OCI-LY7 (cell line): ENCODE measurements around the gene MORF4L1. TPM values are rescaled to one million over a fixed set of nuclear protein-coding genes. Genes with fewer than 3 reads are reported as not detected.

Source experiments
- BruUV-seq: library from RNA; stranded (reverse); fragments of 400-500 nt; replicated peaks from 2 replicates; lab custom pipeline; 2021; lab: Mats Ljungman, UMichigan
- CTCF ChIA-PET: fragments of 300-600 bp; sonication (Branson Sonifier 250); formaldehyde crosslinking; loops from one replicate; lab custom pipeline; 2022; ENCODE audit warnings: antibody characterized with exemption; ENCODE audit not compliant: unreplicated experiment; lab: Charles Lee
- POLR2A ChIA-PET: fragments of 300-600 bp; sonication (Branson Sonifier 250); formaldehyde crosslinking; loops from one replicate; lab custom pipeline; 2022; ENCODE audit warnings: antibody characterized with exemption; lab: Charles Lee
- DNase-seq: peaks from one replicate; pipeline ENCODE4 v3.0.0-alpha.2; 2015; ENCODE audit warnings: low spot score
- H2AFZ ChIP-seq: fragments of 200-600 bp; sonication (generic), shearing (Covaris generic); 2 replicates; pipeline ENCODE4 v1.6.1; 2014; ENCODE audit warnings: mild to moderate bottlenecking, antibody characterized with exemption, low read length, moderate library complexity
- H3K27ac ChIP-seq: fragments of 200-600 bp; sonication (generic); 2 replicates; pipeline ENCODE4 v1.5.1; 2014; ENCODE audit warnings: mixed run types, low read depth, mild to moderate bottlenecking, moderate library complexity, low read length, inconsistent platforms; ENCODE audit not compliant: poor library complexity, severe bottlenecking
- H3K36me3 ChIP-seq: fragments of 200-600 bp; sonication (generic); 2 replicates; pipeline ENCODE4 v1.6.1; 2014; ENCODE audit warnings: mild to moderate bottlenecking, antibody characterized with exemption, low read length, moderate library complexity, mixed read lengths; ENCODE audit not compliant: insufficient read depth
- H3K4me1 ChIP-seq: fragments of 200-600 bp; sonication (generic); 2 replicates; pipeline ENCODE4 v1.5.1; 2014; ENCODE audit warnings: mild to moderate bottlenecking, low read length; ENCODE audit not compliant: insufficient read depth, poor library complexity, severe bottlenecking
- H3K4me2 ChIP-seq: fragments of 200-600 bp; sonication (generic); 2 replicates; pipeline ENCODE4 v1.6.1; 2014; ENCODE audit warnings: mild to moderate bottlenecking, low read length
- H3K4me3 ChIP-seq: fragments of 200-600 bp; sonication (generic); 2 replicates; pipeline ENCODE4 v1.5.1; 2014; ENCODE audit warnings: mild to moderate bottlenecking, low read depth, low read length; ENCODE audit not compliant: poor library complexity, severe bottlenecking
- H3K79me2 ChIP-seq: fragments of 200-600 bp; sonication (generic); 2 replicates; pipeline ENCODE4 v1.6.1; 2016; ENCODE audit warnings: low read depth, mild to moderate bottlenecking, low read length, moderate library complexity, mixed read lengths; ENCODE audit not compliant: insufficient read depth
- H3K9me2 ChIP-seq: fragments of 200-600 bp; sonication (generic); 2 replicates; pipeline ENCODE4 v1.6.1; 2016; ENCODE audit warnings: mild to moderate bottlenecking, low read length, mixed read lengths; ENCODE audit not compliant: insufficient read depth
- H3K9me3 ChIP-seq: fragments of 200-600 bp; sonication (generic); 2 replicates; pipeline ENCODE4 v1.6.1; 2014; ENCODE audit warnings: mild to moderate bottlenecking, mixed run types, low read length, mixed read lengths
- H4K20me1 ChIP-seq: fragments of 200-600 bp; sonication (generic); 2 replicates; pipeline ENCODE4 v1.6.1; 2014; ENCODE audit warnings: mild to moderate bottlenecking, antibody characterized with exemption, low read length, moderate library complexity, mixed read lengths; ENCODE audit not compliant: insufficient read depth
- EZH2phosphoT487 ChIP-seq: fragments of 200-600 bp; sonication (generic); IDR thresholded peaks from 2 replicates; pipeline ENCODE4 v1.6.1; 2018; ENCODE audit warnings: low read depth, borderline replicate concordance, mild to moderate bottlenecking, mixed run types, antibody characterized with exemption, low read length, moderate library complexity, mixed read lengths
- intact Hi-C: fragments of 100-400 bp; cut with micrococcal nuclease; formaldehyde crosslinking; loops from one replicate; pipeline ENCODE4 v1.10.0; 2022; ENCODE audit not compliant: unreplicated experiment
- total RNA-seq, 2 experiments: library from RNA; depleted of rRNA in 1 of 2; stranded (reverse); fragments of >200 nt in 1 of 2; shearing (Covaris generic) in 1 of 2; gene quantifications; 2 replicates each; pipeline ENCODE4 v1.2.3, GENCODE V29; 2014 to 2022
- TF ChIP-seq, protein P1 (sequence below): fragments of 200-600 bp; sonication (generic); conservative IDR thresholded peaks from 2 replicates; pipeline ENCODE4 v1.5.1; 2014; ENCODE audit warnings: mild to moderate bottlenecking, antibody characterized with exemption, low read length, moderate library complexity, mixed read lengths

Gene MORF4L1
- total RNA-seq, 2 experiments from 2014 or later: 152 to 286 TPM

DNA sequence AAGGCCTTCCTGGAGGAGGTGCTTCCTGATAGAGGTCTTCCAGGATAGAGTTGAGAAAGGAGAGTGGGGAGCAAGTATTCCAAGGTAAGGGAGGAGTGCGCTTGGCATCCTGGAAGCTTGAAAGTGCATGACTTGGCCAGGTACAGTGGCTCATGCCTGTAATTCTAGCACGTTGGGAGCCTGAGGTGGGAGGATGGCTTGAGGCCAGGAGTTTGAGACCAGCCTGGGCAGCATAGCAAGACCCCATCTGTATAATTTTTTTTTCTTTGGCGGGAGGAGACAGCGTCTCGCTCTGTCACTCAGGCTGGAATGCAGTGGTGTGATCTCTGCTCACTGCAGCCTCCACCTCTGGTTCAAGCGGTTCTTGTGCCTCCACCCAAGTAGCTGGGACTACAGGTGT lies 19.2 kb upstream of the MORF4L1 start:
- Histone ChIP-seq H3K9me3 (peaks cover 2% of the 10 kb centered on the region; the same call in 1 of the 2 replicates), H3K27ac (no peak overlapping the region), H3K36me3 (no peaks in the 10 kb centered on the region), H3K4me1 (peaks cover 6% of the 10 kb centered on the region), H2AFZ (no peak overlapping the region), H4K20me1 (no peaks in the 10 kb centered on the region), H3K79me2 (no peaks in the 10 kb centered on the region), H3K4me3 (no peak overlapping the region), H3K4me2 (no peak overlapping the region), H3K9me2 (no peaks in the 10 kb centered on the region)
- ChIA-PET CTCF (no interaction called here), POLR2A (no interaction called here)
- intact Hi-C loops: no loop called here
- DNase-seq: no peak
- TF ChIP-seq EZH2phosphoT487: no peak
- TF ChIP-seq, protein P1, sequence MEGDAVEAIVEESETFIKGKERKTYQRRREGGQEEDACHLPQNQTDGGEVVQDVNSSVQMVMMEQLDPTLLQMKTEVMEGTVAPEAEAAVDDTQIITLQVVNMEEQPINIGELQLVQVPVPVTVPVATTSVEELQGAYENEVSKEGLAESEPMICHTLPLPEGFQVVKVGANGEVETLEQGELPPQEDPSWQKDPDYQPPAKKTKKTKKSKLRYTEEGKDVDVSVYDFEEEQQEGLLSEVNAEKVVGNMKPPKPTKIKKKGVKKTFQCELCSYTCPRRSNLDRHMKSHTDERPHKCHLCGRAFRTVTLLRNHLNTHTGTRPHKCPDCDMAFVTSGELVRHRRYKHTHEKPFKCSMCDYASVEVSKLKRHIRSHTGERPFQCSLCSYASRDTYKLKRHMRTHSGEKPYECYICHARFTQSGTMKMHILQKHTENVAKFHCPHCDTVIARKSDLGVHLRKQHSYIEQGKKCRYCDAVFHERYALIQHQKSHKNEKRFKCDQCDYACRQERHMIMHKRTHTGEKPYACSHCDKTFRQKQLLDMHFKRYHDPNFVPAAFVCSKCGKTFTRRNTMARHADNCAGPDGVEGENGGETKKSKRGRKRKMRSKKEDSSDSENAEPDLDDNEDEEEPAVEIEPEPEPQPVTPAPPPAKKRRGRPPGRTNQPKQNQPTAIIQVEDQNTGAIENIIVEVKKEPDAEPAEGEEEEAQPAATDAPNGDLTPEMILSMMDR: no peak
- no TSS peak for BruUV-seq

DNA sequence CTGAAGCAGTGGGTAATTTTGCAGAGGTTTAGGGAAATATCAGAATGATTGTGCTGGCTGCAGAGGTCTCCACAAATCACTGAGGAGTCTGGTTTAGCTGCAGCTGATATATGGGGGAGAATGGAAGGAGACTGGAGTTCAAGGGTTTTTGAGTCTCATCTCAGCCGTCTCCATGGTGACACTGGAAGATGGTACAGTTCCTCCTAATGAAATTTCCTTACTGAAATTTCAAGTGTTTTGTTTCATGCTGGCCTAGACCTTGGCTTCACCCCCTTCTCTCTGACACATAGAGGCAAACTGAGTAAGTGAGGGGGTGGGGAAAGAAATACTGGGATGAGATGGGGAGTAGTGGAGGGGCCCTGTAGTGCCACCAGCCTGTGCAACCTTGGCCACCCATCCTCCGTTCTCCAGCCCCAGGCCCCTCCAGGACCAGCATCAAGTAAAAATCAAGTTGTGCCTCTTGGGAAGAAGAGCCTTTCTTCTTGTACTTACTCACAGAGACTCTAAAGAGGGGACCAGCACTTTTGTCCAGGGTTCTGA lies 17.8 kb upstream of the MORF4L1 start:
- peaks cover 7% of the 10 kb centered on the region; the same call in 1 of the 2 replicates for H3K9me3 ChIP-seq
- no peak overlapping the region for H3K4me3 ChIP-seq
- H2AFZ ChIP-seq: no peak overlapping the region
- no peaks in the 10 kb centered on the region for H4K20me1 ChIP-seq
- H3K36me3 ChIP-seq: no peaks in the 10 kb centered on the region
- no peaks in the 10 kb centered on the region for H3K9me2 ChIP-seq
- no peak overlapping the region for H3K4me2 ChIP-seq
- no peak overlapping the region for H3K27ac ChIP-seq
- H3K79me2 ChIP-seq: no peaks in the 10 kb centered on the region
- intact Hi-C loops: no loop called here
- no TSS peak for BruUV-seq
- no peaks in the 10 kb centered on the region for H3K4me1 ChIP-seq
- CTCF ChIA-PET: no interaction called here
- TF ChIP-seq, protein P1: no peak
- no peak for TF ChIP-seq EZH2phosphoT487
- DNase-seq: no peak
- POLR2A ChIA-PET: interaction anchor here (0.7 kb wide), 3 partner anchors 9 to 555 kb away, joined by 3 read pairs; partner anchors contain the start of gene SKIC8

DNA sequence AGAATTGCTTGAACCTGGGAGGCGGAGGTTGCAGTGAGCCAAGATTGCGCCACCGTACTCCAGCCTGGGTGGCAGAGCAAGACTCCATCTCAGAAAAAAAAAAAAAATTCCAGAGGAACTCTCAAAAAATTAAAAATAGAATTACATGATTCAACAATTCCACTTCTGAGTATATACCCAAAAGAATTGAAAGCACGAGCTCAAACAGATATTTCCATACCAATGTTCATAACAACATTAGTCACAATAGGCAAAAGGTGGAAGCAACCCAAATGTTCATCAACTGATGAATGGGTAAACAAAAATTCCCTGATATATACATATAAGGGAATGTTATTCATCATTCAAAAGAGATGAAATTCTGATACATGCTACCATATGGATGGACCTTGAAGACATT lies 16.9 kb upstream of the MORF4L1 start:
- POLR2A ChIA-PET: interaction anchor here (0.7 to 1.0 kb wide), 2 partner anchors 10 to 192 kb away, joined by 4 to 5 read pairs; no protein-coding TSS in a partner anchor
- peaks cover 7% of the 10 kb centered on the region; the same call in 1 of the 2 replicates for H3K9me3 ChIP-seq
- H3K79me2 ChIP-seq: no peaks in the 10 kb centered on the region
- H3K4me1 ChIP-seq: no peaks in the 10 kb centered on the region
- H4K20me1 ChIP-seq: no peaks in the 10 kb centered on the region
- no peak overlapping the region for H3K4me3 ChIP-seq
- intact Hi-C loops: no loop called here
- BruUV-seq: no TSS peak
- no peaks in the 10 kb centered on the region for H3K36me3 ChIP-seq
- CTCF ChIA-PET: no interaction called here
- no peak overlapping the region for H3K4me2 ChIP-seq
- no peak overlapping the region for H3K27ac ChIP-seq
- H2AFZ ChIP-seq: no peak overlapping the region
- TF ChIP-seq, protein P1: no peak
- no peak for TF ChIP-seq EZH2phosphoT487
- DNase-seq: no peak
- H3K9me2 ChIP-seq: no peaks in the 10 kb centered on the region
